ENCODE results near the gene COL2A1.

The COL2A1 gene

DNA sequence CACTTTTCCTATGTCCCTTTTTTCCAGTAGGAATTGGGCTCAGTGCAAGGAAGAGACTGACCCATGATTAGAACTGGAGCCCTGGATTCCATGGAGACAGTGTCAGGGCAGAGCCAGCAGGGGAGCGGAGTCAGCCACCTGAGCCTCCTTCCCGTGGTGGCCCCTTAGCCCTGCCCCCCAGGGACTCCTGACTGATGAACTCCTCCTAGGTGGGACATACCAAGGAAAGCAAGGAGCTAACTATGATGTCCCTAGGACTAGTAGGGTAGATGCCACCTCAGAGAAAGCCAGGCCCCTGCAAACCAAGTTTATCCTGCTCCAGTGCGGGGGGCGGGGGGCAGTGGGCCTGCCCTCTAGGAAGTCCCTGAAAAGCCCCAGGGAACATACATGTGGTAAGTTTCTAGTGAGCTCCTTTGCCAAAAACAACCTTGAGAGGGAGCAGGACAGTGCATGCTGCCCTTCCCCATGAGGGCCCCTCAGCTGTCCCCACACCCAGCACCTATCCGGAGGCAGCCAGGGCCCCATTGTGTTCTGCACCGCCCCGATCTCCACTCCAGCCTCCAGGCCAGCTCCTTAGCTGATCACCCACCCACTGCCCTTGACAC lies 6.2 kb upstream of the COL2A1 start:
- DNase-seq: no peak

DNA sequence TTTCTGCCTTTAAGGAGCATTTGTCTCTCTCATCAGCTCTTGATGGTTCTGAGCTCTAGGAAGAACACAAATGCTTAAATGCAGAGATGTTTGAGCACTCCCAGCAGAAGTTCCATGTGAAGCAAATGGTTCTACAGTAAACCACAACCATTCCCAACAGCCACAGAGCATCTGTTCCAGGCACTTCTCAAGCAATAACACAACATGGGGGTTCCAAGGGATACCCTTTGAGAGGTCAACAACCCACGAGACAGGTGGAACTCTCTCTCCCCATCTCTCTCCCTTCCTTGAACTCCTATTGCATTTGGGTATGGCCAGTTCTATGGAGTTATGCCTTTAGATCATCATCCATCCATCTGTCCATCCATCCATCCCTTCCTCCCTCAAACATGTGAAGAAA lies 5.2 kb upstream of the COL2A1 start:
- no peak for DNase-seq

DNA sequence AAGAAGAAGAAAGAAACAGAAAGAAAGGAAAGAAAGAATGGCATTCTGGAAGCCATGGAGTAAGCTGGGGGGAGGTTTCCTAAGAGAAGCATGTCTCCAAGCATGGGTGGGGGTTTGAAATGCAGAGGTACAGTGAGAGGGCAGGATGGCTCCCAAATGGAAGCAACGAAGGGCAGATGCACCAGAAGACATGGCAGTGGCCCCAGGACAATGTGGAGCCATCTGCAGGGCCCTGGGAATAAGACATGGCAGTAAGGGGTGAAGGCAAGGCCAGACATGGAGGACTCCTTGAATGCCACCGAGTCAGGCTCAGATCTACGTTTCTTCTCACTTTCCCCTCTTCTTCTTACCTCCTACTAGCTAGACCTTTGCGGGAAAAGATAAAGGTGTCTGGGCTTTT lies 4.7 kb upstream of the COL2A1 start:
- no peak for DNase-seq

GRCh38 chr12:48008349-48008748 lies 4.1 kb upstream of the COL2A1 start:
- no peak for DNase-seq

DNA sequence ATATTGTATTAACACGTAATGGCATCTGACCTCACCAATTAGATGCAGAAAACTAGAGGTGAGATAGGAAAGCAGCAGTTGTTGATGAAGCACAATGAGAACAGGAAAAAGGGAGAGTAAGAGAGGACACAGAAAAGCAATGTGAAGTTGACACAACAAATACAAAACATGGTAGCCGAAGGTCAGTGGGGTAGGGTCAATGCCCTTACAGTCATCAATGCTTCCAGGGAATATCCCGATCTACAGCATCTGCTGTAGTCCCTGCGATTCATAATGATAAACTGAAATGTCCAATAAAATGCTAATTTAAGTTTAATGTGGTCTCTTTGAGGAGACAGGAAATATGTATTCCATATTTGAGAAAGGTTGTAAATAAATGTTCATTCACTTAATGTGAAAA lies 2.9 kb upstream of the COL2A1 start:
- no peak for DNase-seq

- DNase-seq: no peak
These were observed 1.4 kb upstream of the COL2A1 start for GRCh38 chr12:48005750-48006021.

DNA sequence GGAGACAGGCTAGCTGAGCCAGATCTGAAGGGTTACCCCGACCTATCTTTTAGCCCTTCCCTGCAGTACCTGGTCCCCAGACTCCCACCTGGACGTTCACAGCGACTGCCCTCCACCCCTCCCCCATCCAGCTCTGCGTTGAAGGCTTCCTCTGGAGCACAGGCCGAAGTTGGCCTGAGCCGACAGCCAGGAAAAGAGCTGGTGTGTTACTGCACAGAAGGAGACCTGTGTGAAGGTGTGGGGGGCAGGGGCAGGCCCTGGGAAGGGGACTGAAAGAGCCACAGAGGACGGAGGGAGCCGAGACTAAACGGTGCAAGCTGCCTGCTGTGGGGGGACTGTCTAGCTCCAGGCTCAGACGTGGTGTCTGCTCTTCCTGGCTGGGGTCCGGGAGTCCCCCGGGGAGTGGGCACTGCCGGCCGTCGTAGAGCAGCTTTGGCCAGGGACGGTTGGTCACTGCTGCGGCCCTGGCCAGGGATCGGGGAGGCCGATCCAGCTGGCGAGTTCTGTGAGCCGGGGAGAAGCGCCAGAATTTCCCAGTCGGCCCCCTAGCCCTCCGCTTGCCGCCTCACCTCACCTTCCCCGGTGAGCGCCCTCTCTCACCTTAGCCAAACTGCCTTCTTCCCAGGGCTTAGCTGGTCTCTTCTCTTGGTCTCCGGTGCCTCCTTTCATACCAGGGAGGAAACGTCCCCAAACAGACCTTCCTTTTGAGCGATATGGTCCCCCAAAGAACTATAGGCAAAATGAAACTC lies 899 bp upstream of the COL2A1 start:
- DNase-seq: no peak

- no peak for DNase-seq
These were observed 837 bp downstream of the COL2A1 start for GRCh38 chr12:48003226-48004052.

- DNase-seq: no peak
These were observed 1.5 kb downstream of the COL2A1 start for GRCh38 chr12:48002773-48003218.

DNA sequence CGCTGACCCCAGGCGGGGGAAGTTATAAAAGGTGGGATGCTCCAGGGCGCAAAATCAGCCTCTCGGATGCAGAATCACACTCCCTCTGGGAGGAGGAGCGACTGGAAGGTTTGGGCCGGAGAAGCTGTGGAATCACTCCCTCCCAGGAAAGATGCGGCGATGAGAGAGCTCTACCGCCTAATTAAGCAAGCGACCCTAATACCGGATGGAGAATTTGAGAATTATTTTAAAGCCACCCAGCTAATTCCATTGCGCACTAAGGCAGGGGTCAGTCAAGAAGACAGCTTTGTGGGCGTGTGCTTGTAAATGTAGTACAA lies 1.9 kb downstream of the COL2A1 start:
- DNase-seq: no peak

DNA sequence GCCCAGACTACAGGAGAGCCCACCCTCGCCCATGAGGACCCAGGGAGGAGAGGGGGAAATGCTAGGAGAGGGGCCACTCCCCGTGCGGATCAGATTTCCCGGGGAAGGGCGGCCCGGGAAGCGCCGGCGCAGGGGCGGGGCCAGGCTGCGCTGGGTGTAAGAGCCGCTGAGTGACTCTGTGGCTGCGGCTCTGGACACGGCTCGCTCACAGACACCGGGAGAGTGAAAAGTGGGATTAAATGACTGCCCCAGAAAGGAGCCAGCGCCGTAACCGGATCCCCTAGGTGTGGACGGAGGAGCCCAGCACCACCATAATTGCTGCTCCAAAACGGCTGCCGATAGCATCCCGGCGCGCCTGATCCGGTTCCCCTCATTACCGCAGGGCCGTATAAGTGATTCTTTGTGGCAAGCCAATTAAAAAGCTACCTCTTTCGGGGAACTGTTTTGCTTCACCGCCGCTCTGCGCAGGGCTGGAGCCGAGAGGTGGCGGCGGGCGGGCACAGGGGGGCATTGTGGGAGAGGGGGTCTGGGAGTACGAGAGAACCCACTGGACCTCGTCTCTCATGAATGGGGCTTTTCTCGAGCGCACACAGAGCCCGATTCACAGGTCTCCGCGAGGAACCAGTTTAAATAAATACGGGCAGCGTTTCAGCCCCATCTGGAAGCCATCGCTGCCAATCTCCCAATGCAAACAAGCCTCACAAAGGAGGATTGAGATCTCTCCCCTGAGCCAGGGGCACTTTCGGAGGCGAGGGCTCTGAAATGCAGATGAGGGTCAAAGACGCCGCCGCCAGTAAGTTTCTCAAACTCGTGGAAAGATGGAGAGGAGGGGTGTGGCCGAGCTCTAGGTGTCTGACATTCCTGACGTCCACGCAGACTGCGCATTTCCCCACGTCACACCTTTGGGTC lies 2.5 kb downstream of the COL2A1 start:
- DNase-seq: peak; percentile 38

GRCh38 chr12:48000878-48001504 lies 3.3 kb downstream of the COL2A1 start:
- peak; percentile 84 for DNase-seq

DNA sequence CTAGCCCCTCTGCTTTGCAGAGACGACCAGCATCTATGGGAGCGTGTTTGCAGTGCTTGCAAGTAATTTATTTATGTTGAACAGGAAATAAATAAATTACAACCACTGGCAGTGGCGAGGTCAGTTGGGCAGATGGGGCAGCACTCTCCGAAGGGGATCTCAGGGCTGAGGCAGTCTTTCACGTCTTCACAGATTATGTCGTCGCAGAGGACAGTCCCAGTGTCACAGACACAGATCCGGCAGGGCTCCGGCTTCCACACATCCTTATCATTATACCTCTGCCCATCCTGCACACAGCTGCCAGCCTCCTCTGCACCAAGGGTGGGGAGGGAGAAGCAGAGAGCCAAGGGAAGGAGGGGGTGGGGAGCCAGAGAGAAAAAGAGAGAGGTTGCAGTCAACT lies 4.5 kb downstream of the COL2A1 start:
- no peak for DNase-seq

GRCh38 chr12:47997321-47997720 lies 7.0 kb downstream of the COL2A1 start:
- DNase-seq: no peak

GRCh38 chr12:47995981-47996401 lies 8.3 kb downstream of the COL2A1 start:
- DNase-seq: no peak

DNA sequence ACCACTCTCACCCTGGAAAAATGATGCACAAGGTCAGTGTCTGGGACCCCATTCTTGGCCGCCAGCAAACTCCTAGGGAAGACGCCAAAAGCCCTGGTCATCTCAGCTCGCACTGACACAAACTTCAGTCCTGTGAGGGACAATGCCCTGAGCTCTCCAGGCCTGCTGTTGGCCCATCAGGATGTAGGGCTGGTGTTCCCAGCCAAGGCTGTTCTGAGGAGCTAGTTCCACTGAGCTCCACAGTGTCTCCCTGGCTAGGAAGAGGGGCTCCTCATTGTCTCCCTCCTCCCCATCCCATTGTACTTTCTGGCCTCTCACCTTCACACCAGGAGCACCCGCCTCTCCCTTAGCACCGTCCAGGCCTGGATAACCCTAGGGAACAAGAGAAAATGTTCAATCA lies 10.8 kb downstream of the COL2A1 start:
- DNase-seq: no peak

- no peak for DNase-seq
These were observed 11.5 kb downstream of the COL2A1 start for GRCh38 chr12:47992776-47993175.

DNA sequence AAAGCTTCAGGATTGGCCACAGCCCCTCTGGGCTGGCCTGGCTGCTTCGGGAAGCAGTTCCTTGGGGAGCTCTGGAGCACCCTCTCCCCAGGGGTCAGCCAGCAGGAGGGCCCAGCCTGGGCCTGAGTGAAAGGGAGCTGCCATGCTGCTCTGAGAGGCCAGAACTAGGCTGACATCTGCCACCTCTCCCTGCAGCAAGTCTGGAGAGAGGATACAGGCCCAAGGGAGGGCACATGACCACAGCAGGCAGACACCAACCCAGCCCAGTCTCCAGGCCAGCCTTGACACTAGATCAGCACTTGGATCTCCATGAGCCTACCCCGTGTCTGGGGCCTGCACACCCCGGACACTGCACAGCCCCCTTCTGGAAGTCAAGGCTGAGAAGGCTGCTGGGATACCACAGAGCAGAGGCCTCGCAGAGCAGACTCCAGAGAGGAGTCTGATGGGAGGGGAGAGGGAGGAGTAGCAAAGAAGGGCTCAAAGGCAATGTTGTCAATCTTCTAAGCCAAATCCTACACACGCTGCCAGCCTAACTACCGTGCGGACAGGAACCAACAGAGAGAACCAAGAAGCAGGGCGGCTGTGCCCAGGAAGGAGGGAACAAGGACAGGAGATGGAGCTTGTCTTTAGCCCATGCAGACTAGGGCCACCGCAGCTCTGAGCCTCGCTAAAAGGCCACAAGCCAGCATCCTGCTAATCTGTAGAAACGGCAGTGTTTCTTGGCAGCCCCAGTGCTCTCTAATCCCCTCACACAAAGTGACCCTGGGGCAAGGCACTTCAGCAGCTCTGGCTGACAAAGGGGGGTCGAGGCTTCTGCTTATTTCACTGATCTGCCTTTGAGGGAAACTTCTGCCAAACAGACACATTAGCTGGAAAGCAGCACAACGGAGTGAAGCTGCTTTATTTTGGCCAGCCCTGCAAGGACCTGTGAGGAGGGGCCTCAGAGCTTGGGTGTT lies 12.9 kb downstream of the COL2A1 start:
- no peak for DNase-seq

- DNase-seq: no peak
These were observed 13.7 kb downstream of the COL2A1 start for GRCh38 chr12:47990351-47991105.

DNA sequence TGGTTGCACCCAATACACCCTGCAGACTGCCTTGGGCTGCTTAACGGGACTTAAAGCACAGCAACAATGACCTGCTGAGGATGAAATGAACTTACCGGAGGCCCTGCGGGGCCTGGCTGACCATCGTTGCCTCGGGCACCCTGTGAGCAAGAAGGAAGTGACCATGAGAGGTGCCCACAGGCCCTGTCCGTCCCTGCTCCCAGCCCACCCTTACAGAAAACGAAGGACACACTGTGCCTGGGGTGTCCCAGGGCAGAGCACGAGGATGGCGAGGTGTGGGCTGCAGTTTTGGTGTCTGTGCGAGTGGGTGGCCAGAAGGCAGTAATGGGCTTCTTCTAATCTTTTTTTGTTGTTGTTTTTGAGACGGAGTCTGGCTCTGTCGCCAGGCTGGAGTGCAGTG lies 14.6 kb downstream of the COL2A1 start:
- no peak for DNase-seq

DNA sequence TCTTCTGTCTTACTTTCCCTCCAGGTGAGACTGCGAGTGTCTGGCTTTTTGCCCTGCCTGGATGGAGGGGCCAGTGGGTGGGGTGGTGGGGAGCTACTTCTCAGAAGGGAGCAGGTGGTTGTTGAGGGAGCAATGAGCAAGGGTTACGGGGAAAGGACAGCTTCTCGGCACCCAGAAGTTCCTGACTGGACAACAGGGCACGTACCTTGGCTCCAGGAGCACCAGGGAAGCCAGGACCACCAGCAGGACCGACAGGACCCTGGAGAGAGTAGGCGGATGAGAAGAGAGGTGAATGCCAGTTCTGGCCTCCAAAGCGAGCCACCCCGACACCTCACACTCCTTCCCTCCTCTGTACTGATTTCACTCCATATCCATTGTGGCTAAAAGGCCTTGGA lies 15.3 kb downstream of the COL2A1 start:
- DNase-seq: no peak
